COLO829 (cell line): ENCODE results near the gene ATP8B4.
"Not testable (repeated sequence)": the region's sequence is repeated elsewhere in the genome, so short reads cannot be mapped to it uniquely, and the experiment has no call there.

ENCODE experiments used
- DNase-seq: peaks from one replicate; pipeline ENCODE4 v3.0.0; 2012; ENCODE audit warnings: low spot score

Gene ATP8B4

GRCh38 chr15:50119063-50120040 lies at the start of gene ATP8B4:
Gene ATP8B4, minus strand, starts transcription at chr15:50119233. Its CDS starts 12,267 bp downstream, at chr15:50106966.
- DNase-seq = no peak

GRCh38 chr15:50168379-50168778 lies 49.3 kb upstream of the ATP8B4 start:
- DNase-seq = no peak

- no peak for DNase-seq
These were observed 48.1 kb upstream of the ATP8B4 start for GRCh38 chr15:50167110-50167509.

GRCh38 chr15:50166216-50166615 lies 47.2 kb upstream of the ATP8B4 start:
- peak; percentile 14 for DNase-seq

- no peak for DNase-seq
These were observed 45.4 kb upstream of the ATP8B4 start for GRCh38 chr15:50164458-50164857.

- DNase-seq = no peak
These were observed 44.8 kb upstream of the ATP8B4 start for GRCh38 chr15:50163719-50164410.

GRCh38 chr15:50162969-50163718 lies 44.1 kb upstream of the ATP8B4 start:
- DNase-seq = no peak

- DNase-seq = not testable (repeated sequence)
These were observed 39.2 kb upstream of the ATP8B4 start for GRCh38 chr15:50158236-50158635.

- no peak for DNase-seq
These were observed 32.4 kb upstream of the ATP8B4 start for GRCh38 chr15:50151476-50151875.

GRCh38 chr15:50150851-50151250 lies 31.8 kb upstream of the ATP8B4 start:
- DNase-seq = no peak

- no peak for DNase-seq
These were observed 31.3 kb upstream of the ATP8B4 start for GRCh38 chr15:50150349-50150748.

GRCh38 chr15:50149090-50149489 lies 30.1 kb upstream of the ATP8B4 start:
- DNase-seq = no peak

GRCh38 chr15:50148362-50148963 lies 29.4 kb upstream of the ATP8B4 start:
- DNase-seq = no peak

- DNase-seq = no peak
These were observed 27.6 kb upstream of the ATP8B4 start for GRCh38 chr15:50146632-50147031.

- DNase-seq = peak; percentile 33
These were observed 26.4 kb upstream of the ATP8B4 start for GRCh38 chr15:50145451-50145872.

- DNase-seq = no peak
These were observed 25.5 kb upstream of the ATP8B4 start for GRCh38 chr15:50144341-50145120.

GRCh38 chr15:50143255-50143860 lies 24.3 kb upstream of the ATP8B4 start:
- DNase-seq = no peak

- DNase-seq = no peak
These were observed 22.8 kb upstream of the ATP8B4 start for GRCh38 chr15:50141856-50142255.

GRCh38 chr15:50140983-50141382 lies 21.9 kb upstream of the ATP8B4 start:
- DNase-seq = no peak

- no peak for DNase-seq
These were observed 21.1 kb upstream of the ATP8B4 start for GRCh38 chr15:50140098-50140497.

GRCh38 chr15:50138391-50138790 lies 19.4 kb upstream of the ATP8B4 start:
- DNase-seq = no peak
